ENCODE results near the gene RCSD1.
"Not testable (repeated sequence)": the region's sequence is repeated elsewhere in the genome, so short reads cannot be mapped to it uniquely, and the experiment has no call there.

RCSD1 gene

GRCh38 chr1:167737169-167737568 lies 107.1 kb downstream of the RCSD1 start:
- H3K27ac ChIP-seq (ENCODE audit: low read depth, low read length): no peak overlapping the region
- H2AFZ ChIP-seq (ENCODE audit: low read depth, low read length, severe bottlenecking): no peak overlapping the region
- H3K36me3 ChIP-seq (ENCODE audit: low read length): no peaks in the 10 kb centered on the region
- no peaks in the 10 kb centered on the region for H3K9me2 ChIP-seq (replicated peaks; ENCODE audit: insufficient read depth, low read length)
- H3K79me2 ChIP-seq (ENCODE audit: insufficient read depth, low read length): no peaks in the 10 kb centered on the region
- H4K20me1 ChIP-seq (ENCODE audit: low read depth, low read length): no peaks in the 10 kb centered on the region
- no peaks in the 10 kb centered on the region for H3K27me3 ChIP-seq (ENCODE audit: low read length)
- no peaks in the 10 kb centered on the region for H3K9me3 ChIP-seq (ENCODE audit: insufficient read depth, low read length)
- no peak overlapping the region for H3K4me2 ChIP-seq (ENCODE audit: low read depth, low read length, poor library complexity, severe bottlenecking)
- no peak overlapping the region for H3K4me3 ChIP-seq (ENCODE audit: insufficient read depth, low read length, poor library complexity, severe bottlenecking)
- no peaks in the 10 kb centered on the region for H3F3A ChIP-seq (ENCODE audit: insufficient read depth)
- TF ChIP-seq EZH2phosphoT487 (conservative IDR thresholded peaks at IDR 0.05; ENCODE audit: low read length) (no peak), CTCF (IDR thresholded peaks at IDR 0.05; ENCODE audit: insufficient read depth, low read length, poor library complexity, severe bottlenecking) (no peak)
- no peak overlapping the region for H3K9ac ChIP-seq (ENCODE audit: low read length)

GRCh38 chr1:167738158-167738557 lies 108.1 kb downstream of the RCSD1 start:
- Histone ChIP-seq H4K20me1 (ENCODE audit: low read depth, low read length) (no peaks in the 10 kb centered on the region), H2AFZ (ENCODE audit: low read depth, low read length, severe bottlenecking) (no peak overlapping the region), H3K9ac (ENCODE audit: low read length) (no peak overlapping the region), H3K27ac (ENCODE audit: low read depth, low read length) (no peak overlapping the region), H3K36me3 (ENCODE audit: low read length) (no peaks in the 10 kb centered on the region), H3K4me2 (ENCODE audit: low read depth, low read length, poor library complexity, severe bottlenecking) (no peak overlapping the region), H3K9me2 (replicated peaks; ENCODE audit: insufficient read depth, low read length) (no peaks in the 10 kb centered on the region), H3K27me3 (ENCODE audit: low read length) (no peaks in the 10 kb centered on the region), H3K9me3 (ENCODE audit: insufficient read depth, low read length) (no peaks in the 10 kb centered on the region), H3K4me3 (ENCODE audit: insufficient read depth, low read length, poor library complexity, severe bottlenecking) (no peak overlapping the region), H3F3A (ENCODE audit: insufficient read depth) (no peaks in the 10 kb centered on the region), H3K79me2 (ENCODE audit: insufficient read depth, low read length) (no peaks in the 10 kb centered on the region)
- TF ChIP-seq CTCF (IDR thresholded peaks at IDR 0.05; ENCODE audit: insufficient read depth, low read length, poor library complexity, severe bottlenecking) (no peak), EZH2phosphoT487 (conservative IDR thresholded peaks at IDR 0.05; ENCODE audit: low read length) (no peak)

GRCh38 chr1:167739752-167740151 lies 109.7 kb downstream of the RCSD1 start:
- Histone ChIP-seq H3K9me2 (replicated peaks; ENCODE audit: insufficient read depth, low read length) (no peaks in the 10 kb centered on the region), H4K20me1 (ENCODE audit: low read depth, low read length) (no peaks in the 10 kb centered on the region), H3K27ac (ENCODE audit: low read depth, low read length) (no peak overlapping the region), H3K36me3 (ENCODE audit: low read length) (no peaks in the 10 kb centered on the region), H3F3A (ENCODE audit: insufficient read depth) (no peaks in the 10 kb centered on the region), H3K27me3 (ENCODE audit: low read length) (no peaks in the 10 kb centered on the region), H3K9me3 (ENCODE audit: insufficient read depth, low read length) (no peaks in the 10 kb centered on the region), H3K4me2 (ENCODE audit: low read depth, low read length, poor library complexity, severe bottlenecking) (no peak overlapping the region), H3K4me3 (ENCODE audit: insufficient read depth, low read length, poor library complexity, severe bottlenecking) (no peak overlapping the region), H3K79me2 (ENCODE audit: insufficient read depth, low read length) (no peaks in the 10 kb centered on the region), H2AFZ (ENCODE audit: low read depth, low read length, severe bottlenecking) (no peak overlapping the region), H3K9ac (ENCODE audit: low read length) (no peak overlapping the region)
- no peak for TF ChIP-seq CTCF (IDR thresholded peaks at IDR 0.05; ENCODE audit: insufficient read depth, low read length, poor library complexity, severe bottlenecking)
- TF ChIP-seq EZH2phosphoT487 (conservative IDR thresholded peaks at IDR 0.05; ENCODE audit: low read length): no peak

- H3K79me2 ChIP-seq (ENCODE audit: insufficient read depth, low read length); H3K9ac ChIP-seq (ENCODE audit: low read length); H3K9me2 ChIP-seq (replicated peaks; ENCODE audit: insufficient read depth, low read length); H3F3A ChIP-seq (ENCODE audit: insufficient read depth); H2AFZ ChIP-seq (ENCODE audit: low read depth, low read length, severe bottlenecking); H3K4me3 ChIP-seq (ENCODE audit: insufficient read depth, low read length, poor library complexity, severe bottlenecking); H4K20me1 ChIP-seq (ENCODE audit: low read depth, low read length); H3K4me2 ChIP-seq (ENCODE audit: low read depth, low read length, poor library complexity, severe bottlenecking); H3K27ac ChIP-seq (ENCODE audit: low read depth, low read length); H3K9me3 ChIP-seq (ENCODE audit: insufficient read depth, low read length); H3K27me3 ChIP-seq (ENCODE audit: low read length); H3K36me3 ChIP-seq (ENCODE audit: low read length): not testable (repeated sequence)
These were observed 111.1 kb downstream of the RCSD1 start for GRCh38 chr1:167741103-167741502.

- H3K27ac ChIP-seq (ENCODE audit: low read depth, low read length); H3K4me2 ChIP-seq (ENCODE audit: low read depth, low read length, poor library complexity, severe bottlenecking); H3K9me3 ChIP-seq (ENCODE audit: insufficient read depth, low read length); H3K4me3 ChIP-seq (ENCODE audit: insufficient read depth, low read length, poor library complexity, severe bottlenecking); H2AFZ ChIP-seq (ENCODE audit: low read depth, low read length, severe bottlenecking); H3F3A ChIP-seq (ENCODE audit: insufficient read depth); H3K79me2 ChIP-seq (ENCODE audit: insufficient read depth, low read length); H4K20me1 ChIP-seq (ENCODE audit: low read depth, low read length); H3K9ac ChIP-seq (ENCODE audit: low read length); H3K36me3 ChIP-seq (ENCODE audit: low read length); H3K9me2 ChIP-seq (replicated peaks; ENCODE audit: insufficient read depth, low read length); H3K27me3 ChIP-seq (ENCODE audit: low read length): not testable (repeated sequence)
These were observed 112.5 kb downstream of the RCSD1 start for GRCh38 chr1:167742392-167743057.
